Caki2 (cell line): ENCODE measurements around the gene ANKRD44. TPM values are rescaled to one million over a fixed set of nuclear protein-coding genes. Genes with fewer than 3 reads are reported as not detected.
"Not testable (repeated sequence)": the region's sequence is repeated elsewhere in the genome, so short reads cannot be mapped to it uniquely, and the experiment has no call there.

ENCODE experiments used
- DNase-seq: peaks from one replicate; pipeline ENCODE4 v3.0.0-alpha.2; 2015; ENCODE audit warnings: low read depth
- in situ Hi-C: cut with HindIII; loops from 2 replicates; pipeline ENCODE4 v1.10.0; 2016; ENCODE audit warnings: low sequenced_read_pairs, low pct_unique_long_range_greater_than_20kb, mixed read lengths
- total RNA-seq: library from RNA; depleted of rRNA; stranded (reverse); fragments of >200 nt; shearing (Covaris generic); gene quantifications from 2 replicates; pipeline ENCODE4 v1.2.3, GENCODE V29; 2014; ENCODE audit warnings: low replicate concordance; rRNA removed

Gene ANKRD44
- 26.1 and 77.6 TPM in 2 replicates for total RNA-seq

DNA sequence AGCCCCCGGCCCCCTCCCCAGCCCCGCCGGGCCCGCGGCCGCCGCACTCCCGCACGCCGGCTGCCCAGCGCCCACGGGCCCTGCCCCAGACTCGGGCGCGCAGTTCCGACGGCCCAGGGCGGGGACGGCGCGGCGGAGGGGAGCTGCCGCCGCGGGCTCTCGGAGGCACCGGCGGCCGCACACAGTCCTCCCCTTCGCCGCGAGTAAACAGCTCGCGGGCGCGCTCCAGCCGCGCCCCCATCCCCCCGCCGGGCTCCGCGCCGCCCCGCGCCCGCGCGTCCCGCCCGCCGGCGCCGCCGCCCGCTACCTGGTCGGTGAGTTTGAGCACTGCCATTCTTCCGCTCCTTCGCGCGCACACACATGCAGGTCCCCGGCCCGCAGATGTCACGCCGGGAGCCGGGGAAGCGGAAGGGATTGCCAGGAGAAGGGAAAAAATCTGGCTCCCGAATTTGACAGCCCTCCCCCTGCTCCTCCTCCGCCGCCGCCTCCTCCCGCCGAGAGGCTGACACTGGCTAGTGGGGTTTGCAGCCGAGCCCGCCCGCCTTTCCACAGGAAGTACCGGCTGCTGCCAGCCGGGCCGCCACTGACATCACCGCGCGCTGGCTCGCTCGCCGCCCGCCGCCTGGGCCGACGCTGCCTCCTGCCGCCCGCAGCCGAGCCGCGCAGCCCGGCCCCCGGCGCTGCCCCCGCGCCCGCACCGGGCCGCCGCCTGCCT is at the start of gene ANKRD44:
Gene ANKRD44 (minus strand): TSS at position 510 of the 715 bp plus-strand sequence. CDS start 176 bp downstream, at position 334.
- peak; percentile 86 for DNase-seq
- in situ Hi-C loops = no loop called here

DNA sequence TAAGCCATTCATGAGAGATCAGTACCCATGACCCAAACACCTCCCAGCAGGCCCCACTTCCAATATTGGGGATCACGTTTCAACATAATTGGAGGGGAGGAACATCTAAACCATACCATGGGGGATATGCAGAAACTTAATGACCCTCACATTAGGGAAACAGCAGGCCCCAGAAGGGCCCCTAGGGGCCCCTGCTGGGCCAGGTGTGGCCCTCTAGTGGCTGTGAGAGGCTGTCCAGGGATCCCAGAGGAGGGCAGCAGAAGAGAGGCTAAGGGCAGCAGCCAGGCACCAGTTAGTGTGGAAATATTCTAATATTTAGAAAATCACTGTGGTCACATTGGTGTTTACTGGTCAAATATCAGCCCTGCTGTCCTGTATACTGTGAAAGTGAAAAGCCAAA is 49.3 kb upstream of the ANKRD44 start:
- DNase-seq = no peak
- in situ Hi-C loops = loop anchor here (10.0 to 25.0 kb wide), 2 partner anchors 165 to 248 kb away; no protein-coding TSS in a partner anchor

DNA sequence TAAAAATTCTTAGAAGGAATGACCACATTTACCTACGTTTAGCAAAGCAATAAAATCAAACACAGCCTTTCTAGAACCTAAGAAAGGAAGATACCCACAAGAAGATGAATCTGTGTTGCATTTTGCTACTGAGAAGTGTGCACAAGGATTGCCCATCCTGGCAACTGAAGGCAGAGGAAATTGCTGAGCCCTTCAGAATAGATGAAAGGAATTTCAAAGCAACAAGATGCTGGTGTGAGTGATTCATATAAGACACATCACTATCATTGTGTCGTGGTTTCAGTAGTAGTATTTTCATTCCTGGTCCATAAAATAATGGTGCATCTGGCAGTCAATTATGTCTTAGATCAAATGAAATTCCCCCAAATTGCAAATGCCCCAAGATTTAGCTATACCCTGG is 48.4 kb upstream of the ANKRD44 start:
- in situ Hi-C loops = loop anchor here (25.0 kb wide), 1 partner anchor 247 kb away; no protein-coding TSS in a partner anchor
- DNase-seq = no peak

DNA sequence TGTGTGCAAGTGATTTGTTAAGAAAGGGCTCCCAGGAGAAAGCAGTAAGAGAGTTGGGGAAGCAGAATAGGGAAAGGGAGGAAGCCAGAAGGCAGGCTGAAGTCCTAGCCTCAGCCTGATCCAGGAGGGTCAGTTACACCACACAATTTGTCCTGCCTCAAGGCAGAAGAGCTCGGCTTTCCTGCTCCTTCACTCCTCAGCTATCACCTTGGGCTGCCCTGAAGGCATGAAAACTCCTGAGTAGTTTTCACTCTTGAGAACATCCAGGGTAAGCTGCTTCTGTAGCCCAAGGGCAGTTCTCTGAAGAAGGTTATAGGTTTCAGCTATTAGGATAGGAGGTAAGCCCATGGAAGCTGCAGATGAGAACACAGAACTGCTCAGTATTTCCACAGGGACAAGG is 47.4 kb upstream of the ANKRD44 start:
- DNase-seq = no peak
- in situ Hi-C loops = loop anchor here (25.0 kb wide), 1 partner anchor 246 kb away; no protein-coding TSS in a partner anchor

GRCh38 chr2:197356136-197356535 is 45.6 kb upstream of the ANKRD44 start:
- in situ Hi-C loops = loop anchor here (25.0 kb wide), 1 partner anchor 244 kb away; no protein-coding TSS in a partner anchor
- no peak for DNase-seq

DNA sequence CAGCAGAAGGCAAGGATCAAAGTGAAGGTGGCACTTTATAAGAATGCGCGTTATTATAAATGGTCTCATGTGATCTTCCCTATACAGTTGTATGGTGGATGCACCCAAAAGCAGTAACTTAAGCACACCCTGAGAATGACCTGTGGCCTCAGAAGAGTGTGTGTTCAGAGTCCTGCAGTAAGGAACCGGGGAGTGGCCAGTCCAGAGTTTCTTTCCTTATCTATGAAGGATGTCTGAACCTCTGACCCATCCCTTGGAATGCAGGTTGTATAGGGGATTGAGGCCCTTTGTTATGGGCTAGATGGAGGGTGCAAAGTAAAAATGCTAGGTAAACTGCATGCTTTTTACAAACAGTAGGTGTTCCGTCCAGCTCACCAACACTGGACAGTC is 43.6 kb upstream of the ANKRD44 start:
- in situ Hi-C loops = loop anchor here (25.0 kb wide), 1 partner anchor 242 kb away; no protein-coding TSS in a partner anchor
- no peak for DNase-seq

- in situ Hi-C loops = loop anchor here (25.0 kb wide), 1 partner anchor 241 kb away; no protein-coding TSS in a partner anchor
- DNase-seq = no peak
Observed at GRCh38 chr2:197353393-197354168, 43.0 kb upstream of the ANKRD44 start.

DNA sequence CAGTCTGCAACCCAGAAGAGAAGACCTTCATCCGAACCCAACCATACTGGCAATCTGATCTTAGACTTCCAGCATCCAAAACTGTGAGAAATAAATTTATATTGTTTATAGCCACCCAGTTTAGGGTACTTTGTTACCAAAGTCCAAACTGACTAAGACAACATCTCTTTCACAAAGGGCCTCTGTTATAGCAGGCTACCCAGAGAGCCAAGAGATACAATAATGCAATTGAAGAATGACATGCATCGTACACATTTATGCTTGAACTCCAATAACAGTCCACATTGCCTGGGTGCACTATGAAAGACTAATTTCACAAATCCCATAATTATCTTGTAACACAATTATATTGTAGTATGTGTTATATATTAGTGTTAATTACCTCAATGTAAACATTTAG is 39.1 kb upstream of the ANKRD44 start:
- in situ Hi-C loops = loop anchor here (25.0 kb wide), 1 partner anchor 237 kb away; no protein-coding TSS in a partner anchor
- no peak for DNase-seq

DNA sequence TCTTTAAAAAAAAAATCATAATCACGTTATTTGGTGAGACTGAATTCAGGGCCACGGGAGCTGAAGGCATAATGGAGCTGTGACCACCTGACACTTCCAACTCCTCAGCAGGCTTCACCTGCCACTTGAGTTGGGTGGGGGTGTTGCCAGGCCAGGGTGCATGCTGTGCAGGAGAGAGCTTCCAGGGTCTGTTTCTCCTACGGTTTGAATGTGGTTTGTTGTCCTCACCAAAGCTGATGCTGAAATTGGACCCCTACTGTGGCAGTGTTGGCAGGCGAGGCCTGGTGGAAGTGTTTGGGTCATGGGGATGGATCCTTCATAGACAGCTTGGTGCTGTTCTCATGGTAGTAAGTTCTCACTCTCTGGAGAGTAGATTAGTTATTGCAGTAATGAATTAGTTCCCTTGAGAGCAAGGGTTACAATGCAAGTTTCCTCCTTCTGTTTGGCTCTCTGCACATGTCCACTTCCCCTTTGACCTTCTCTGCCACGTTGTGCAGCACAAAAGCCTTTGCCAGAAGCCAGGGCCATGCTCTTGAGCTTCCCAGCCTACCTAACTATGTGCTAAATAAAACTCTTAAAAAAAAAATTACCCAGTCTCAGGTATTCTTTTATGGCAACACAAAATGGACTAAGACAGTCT is 38.3 kb upstream of the ANKRD44 start:
- no peak for DNase-seq
- in situ Hi-C loops = no loop called here

- in situ Hi-C loops = no loop called here
- DNase-seq = no peak
Observed at GRCh38 chr2:197345846-197346370, 35.3 kb upstream of the ANKRD44 start.

- DNase-seq, in situ Hi-C loops: not testable (repeated sequence)
Observed at GRCh38 chr2:197343968-197344367, 33.4 kb upstream of the ANKRD44 start.

DNA sequence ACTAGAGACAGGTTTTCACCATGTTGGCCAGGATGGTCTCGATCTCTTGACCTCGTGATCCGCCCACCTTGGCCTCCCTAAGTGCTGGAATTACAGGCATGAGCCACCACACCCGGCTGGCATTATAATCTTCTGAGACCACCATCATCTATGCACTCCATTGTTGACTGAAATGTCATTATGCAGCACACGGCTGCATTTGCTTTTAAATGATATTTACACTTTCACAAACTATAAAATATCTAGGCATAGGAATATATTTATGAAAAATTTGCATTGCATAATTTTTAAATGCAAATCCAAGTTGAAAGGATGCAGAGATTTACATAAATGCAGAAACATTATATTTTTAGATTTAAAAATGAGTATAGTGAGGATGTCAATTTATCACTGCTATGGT is 30.0 kb upstream of the ANKRD44 start:
- in situ Hi-C loops = no loop called here
- no peak for DNase-seq

- DNase-seq = no peak
- in situ Hi-C loops = no loop called here
Observed at GRCh38 chr2:197339496-197340220, 29.1 kb upstream of the ANKRD44 start.

DNA sequence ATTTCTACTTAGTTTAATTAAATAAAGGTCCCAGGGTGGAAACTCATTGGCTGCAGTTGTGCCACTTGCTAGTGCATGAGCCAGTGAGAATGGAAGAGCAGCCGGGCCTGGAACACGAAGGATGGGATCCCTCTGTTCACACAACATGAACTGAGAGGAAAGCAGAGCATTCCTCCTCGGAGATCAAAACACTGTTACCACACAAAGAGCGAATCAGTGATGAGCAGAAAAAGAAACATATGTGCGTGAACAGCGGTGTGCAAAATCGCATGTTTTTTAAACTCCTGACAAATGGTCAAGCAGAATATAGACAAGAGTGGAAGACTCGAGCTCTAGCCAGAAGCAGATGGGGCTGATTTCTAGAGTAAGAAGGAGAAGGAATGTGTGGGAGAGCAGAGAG is 28.4 kb upstream of the ANKRD44 start:
- in situ Hi-C loops = no loop called here
- no peak for DNase-seq

DNA sequence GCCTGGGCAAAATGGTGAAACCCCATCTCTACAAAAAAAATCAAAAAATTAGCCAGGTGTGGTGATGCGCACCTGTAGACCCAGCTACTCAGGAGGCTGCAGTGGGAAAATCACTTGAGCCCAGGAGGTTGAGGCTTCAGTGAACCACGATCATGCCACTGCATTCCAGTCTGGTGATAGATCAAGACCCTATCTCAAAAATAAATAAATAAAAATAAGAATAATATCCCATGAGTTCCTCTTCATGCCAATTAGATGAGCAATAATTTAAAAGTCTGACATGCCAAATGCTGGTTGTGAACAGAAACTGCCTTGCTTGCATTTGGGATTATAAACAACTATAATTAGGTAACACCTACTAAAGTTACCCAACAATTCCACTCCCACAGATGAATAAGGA is 22.1 kb upstream of the ANKRD44 start:
- DNase-seq = no peak
- in situ Hi-C loops = no loop called here

- no peak for DNase-seq
- in situ Hi-C loops = no loop called here
Observed at GRCh38 chr2:197328461-197328860, 17.9 kb upstream of the ANKRD44 start.

- no peak for DNase-seq
- in situ Hi-C loops = no loop called here
Observed at GRCh38 chr2:197327472-197328098, 17.0 kb upstream of the ANKRD44 start.
